Lung (tissue), 12 donors: ENCODE results near the gene TRIM46. TPM values are rescaled to one million over a fixed set of nuclear protein-coding genes. Genes with fewer than 3 reads are reported as not detected.
A peak's percentile ranks its signal among the peaks of the same experiment; 100 is the strongest.

ENCODE experiments used
- ATAC-seq: fragments of 200-7000 bp; cut with Tn5 transposase; one replicate; pipeline ENCODE4 v1.9.1; 2020; ENCODE audit warnings: moderate number of reproducible peaks; ENCODE audit not compliant: insufficient read depth, low FRiP score
- DNase-seq, 3 donors: peaks; one replicate each; pipeline ENCODE4 v3.0.0-alpha.2; 2013 to 2017
- H3K27ac ChIP-seq, 2 donors: one replicate each; pipeline ENCODE4 v1.5.1; 2013; ENCODE audit warnings: mild to moderate bottlenecking in 2 of 2, moderate library complexity in 2 of 2, control low read depth in 1 of 2, inconsistent platforms in 1 of 2, low read depth in 1 of 2, low read length in 1 of 2
- H3K27me3 ChIP-seq, 3 donors: one replicate each; pipeline ENCODE4 v1.5.1; 2013; ENCODE audit warnings: low read length in 2 of 3; ENCODE audit not compliant: control insufficient read depth in 3 of 3, insufficient read depth in 3 of 3
- H3K36me3 ChIP-seq, 4 donors: one replicate each; pipeline ENCODE4 v1.5.1; 2013; ENCODE audit warnings: low read length in 4 of 4, mild to moderate bottlenecking in 1 of 4, moderate library complexity in 1 of 4; ENCODE audit not compliant: control insufficient read depth in 4 of 4, insufficient read depth in 4 of 4
- H3K4me1 ChIP-seq, 5 donors: one replicate each; pipeline ENCODE4 v1.5.1; 2013; ENCODE audit warnings: low read length in 5 of 5, mild to moderate bottlenecking in 2 of 5, moderate library complexity in 1 of 5; ENCODE audit not compliant: control insufficient read depth in 5 of 5, insufficient read depth in 5 of 5
- H3K4me3 ChIP-seq: one replicate; pipeline ENCODE4 v1.5.1; 2013; ENCODE audit warnings: mild to moderate bottlenecking, control low read depth, moderate library complexity
- H3K9ac ChIP-seq, 2 donors: one replicate each; pipeline ENCODE4 v1.5.1; 2013; ENCODE audit warnings: low read length in 2 of 2, control low read depth in 1 of 2; ENCODE audit not compliant: insufficient read depth in 1 of 2
- H3K9me3 ChIP-seq, 4 donors: one replicate each; pipeline ENCODE4 v1.5.1; 2013; ENCODE audit warnings: low read length in 3 of 4, mild to moderate bottlenecking in 1 of 4, moderate library complexity in 1 of 4; ENCODE audit not compliant: control insufficient read depth in 4 of 4, insufficient read depth in 3 of 4
- WGBS, 2 donors: extraction: QIAGEN DNeasy Blood & Tissue Kit; methylation state at CpG; one replicate each; pipeline ENCODE4 v1.1.7; 2013; 5-methylcytosine and 5-hydroxymethylcytosine counted together
- polyA plus RNA-seq, 2 donors: library from polyadenylated mRNA; stranded (reverse); fragments of 200-250 nt; gene quantifications; one replicate each; pipeline ENCODE4 v1.2.1, GENCODE V29; 2013
- total RNA-seq, 2 donors: library from RNA; depleted of rRNA in 1 of 2; stranded (reverse); fragments of >200 nt in 1 of 2; gene quantifications; one replicate each; pipeline ENCODE4 v1.2.1, GENCODE V29; 2014 to 2021
- TF ChIP-seq, protein P1 (sequence below): IDR thresholded peaks from 2 replicates; pipeline ENCODE4 v1.5.1; 2012; ENCODE audit warnings: mild to moderate bottlenecking; ENCODE audit errors: control extremely low read depth, extremely low read depth
- donor health status: control.
- donor health status: control.
- donor health status: Bipolar disorder and iron deficiency.
- donor health status: healthy.
- donor health status: DM: yes; HTN: yes; CAD: no.

Gene TRIM46
- total and polyA plus RNA-seq, 4 donors, result 0.26 to 0.71 (median 0.46) TPM

DNA sequence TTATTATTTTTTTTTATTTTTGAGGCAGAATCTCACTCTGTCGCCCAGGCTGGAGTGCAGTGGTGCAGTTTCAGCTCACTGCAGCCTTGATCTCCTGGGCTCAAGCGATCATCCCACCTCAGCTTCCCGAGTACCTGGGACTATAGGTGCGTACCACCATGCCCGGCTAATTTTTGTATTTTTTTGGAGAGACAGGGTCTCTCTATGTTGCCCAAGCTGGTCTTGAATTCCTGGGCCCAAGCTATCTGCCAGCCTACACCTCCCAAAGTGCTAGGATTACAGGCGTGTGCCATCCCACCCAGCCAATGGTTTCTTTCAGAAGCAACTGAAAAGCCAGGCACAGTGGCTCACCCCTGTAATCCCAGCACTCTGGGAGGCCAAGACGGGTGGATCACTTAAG is 2.8 kb upstream of the TRIM46 start:
- H3K9ac ChIP-seq, result no peak overlapping the region
- no peak for ATAC-seq
- TF ChIP-seq, protein P1, sequence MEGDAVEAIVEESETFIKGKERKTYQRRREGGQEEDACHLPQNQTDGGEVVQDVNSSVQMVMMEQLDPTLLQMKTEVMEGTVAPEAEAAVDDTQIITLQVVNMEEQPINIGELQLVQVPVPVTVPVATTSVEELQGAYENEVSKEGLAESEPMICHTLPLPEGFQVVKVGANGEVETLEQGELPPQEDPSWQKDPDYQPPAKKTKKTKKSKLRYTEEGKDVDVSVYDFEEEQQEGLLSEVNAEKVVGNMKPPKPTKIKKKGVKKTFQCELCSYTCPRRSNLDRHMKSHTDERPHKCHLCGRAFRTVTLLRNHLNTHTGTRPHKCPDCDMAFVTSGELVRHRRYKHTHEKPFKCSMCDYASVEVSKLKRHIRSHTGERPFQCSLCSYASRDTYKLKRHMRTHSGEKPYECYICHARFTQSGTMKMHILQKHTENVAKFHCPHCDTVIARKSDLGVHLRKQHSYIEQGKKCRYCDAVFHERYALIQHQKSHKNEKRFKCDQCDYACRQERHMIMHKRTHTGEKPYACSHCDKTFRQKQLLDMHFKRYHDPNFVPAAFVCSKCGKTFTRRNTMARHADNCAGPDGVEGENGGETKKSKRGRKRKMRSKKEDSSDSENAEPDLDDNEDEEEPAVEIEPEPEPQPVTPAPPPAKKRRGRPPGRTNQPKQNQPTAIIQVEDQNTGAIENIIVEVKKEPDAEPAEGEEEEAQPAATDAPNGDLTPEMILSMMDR, result no peak
- DNase-seq, result no peak
- H3K4me1 ChIP-seq, result peaks cover 0 to 40% (median 8%) of the 10 kb centered on the region in 5 donors
- H3K9me3 ChIP-seq, result no peaks in the 10 kb centered on the region
- no peak overlapping the region for H3K27ac ChIP-seq
- WGBS, 2 donors, result 96 to 97% methylated on average over 7 of the region's 7 CpGs
- no peaks in the 10 kb centered on the region for H3K27me3 ChIP-seq
- no peak overlapping the region for H3K4me3 ChIP-seq
- H3K36me3 ChIP-seq, result peaks cover 0 to 17% (median 8%) of the 10 kb centered on the region in 4 donors

DNA sequence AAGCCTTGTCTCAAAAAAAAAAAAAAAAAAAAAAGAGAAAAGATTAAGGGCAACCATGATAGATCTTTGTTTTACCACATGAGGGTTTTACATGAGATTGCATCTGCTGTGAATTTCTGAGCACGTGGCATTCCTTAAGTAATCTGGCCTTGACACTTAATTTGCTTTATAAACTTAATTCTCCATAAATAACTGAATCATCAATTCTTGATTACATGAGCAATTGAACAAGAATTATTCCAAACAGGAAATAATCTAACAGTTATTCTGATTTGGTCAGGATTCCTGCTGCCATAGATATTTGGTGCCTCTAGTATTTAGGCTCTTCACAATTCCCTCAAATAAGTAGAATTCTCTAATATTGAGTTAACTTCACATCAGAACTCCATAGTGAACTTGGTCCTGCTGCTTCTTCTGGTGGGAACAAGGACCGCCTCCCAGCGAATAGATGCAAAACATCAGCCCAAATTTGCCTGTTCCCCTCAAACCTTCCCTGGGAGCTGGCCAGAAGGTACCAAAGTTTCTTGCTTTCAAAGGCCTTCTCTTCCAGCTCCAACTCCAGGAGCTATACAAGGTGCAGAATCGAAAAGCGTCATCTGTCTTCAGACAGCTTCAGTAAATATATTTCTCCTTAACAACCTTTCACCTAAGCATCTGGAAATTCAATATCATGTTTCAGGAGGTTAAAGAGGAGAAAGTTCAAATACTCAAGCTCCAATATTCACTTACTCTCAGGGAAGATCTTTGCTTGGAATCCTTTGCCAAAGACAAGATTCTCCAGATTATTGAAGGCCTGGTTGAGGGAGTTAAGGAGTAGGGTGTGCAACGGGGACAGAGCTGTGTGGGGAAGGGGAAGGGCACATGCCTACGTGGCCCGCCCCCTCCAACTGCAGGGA is 1.6 kb upstream of the TRIM46 start:
- Histone ChIP-seq H3K9ac (peak overlapping the region; percentile 61 to 80), H3K36me3 (peaks cover 0 to 17% (median 8%) of the 10 kb centered on the region in 4 donors), H3K4me1 (peaks cover 0 to 34% (median 8%) of the 10 kb centered on the region in 5 donors), H3K27ac (peak overlapping the region; percentile 80 to 90), H3K27me3 (no peaks in the 10 kb centered on the region), H3K9me3 (no peaks in the 10 kb centered on the region), H3K4me3 (peak overlapping the region; percentile 54)
- WGBS, 2 donors, result 46 to 54% methylated on average over 8 of the region's 8 CpGs
- ATAC-seq (no peak), DNase-seq (no peak)
- TF ChIP-seq, protein P1, result no peak

DNA sequence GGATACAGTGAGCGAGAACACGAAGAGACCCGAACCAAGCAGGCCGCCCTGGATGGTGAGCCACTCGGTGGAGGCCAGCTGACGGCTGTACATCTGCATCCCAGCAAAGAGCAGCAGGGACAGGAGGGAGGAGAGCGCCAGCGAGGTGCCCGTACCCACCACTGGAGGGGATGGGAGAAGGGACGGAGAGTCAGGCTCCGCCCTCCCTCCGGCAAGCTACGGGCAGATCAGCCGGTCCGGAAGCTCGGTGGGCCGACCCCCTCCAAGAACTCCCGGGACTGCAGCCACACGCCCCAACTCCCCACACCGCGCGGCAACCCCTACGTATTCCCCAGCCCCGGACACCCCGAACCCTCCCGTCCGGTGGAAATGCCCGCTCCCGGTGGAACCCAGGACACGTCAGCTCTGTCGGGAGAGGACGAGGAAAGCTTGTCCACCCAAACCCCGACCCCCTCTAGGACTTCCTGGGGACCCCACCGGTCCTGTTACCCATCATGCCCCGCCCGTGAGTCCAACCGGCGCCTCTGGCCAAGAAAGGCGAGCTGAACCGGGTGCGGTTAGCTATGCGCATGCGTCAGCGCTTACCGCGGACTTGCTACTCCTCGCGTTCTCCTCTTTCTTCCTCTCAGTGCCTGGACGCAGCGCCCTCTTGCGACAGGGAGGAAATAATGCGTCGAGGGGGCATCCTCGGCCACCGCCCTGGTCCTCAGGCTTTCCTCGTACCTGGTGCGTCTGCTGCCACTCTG is 744 bp upstream of the TRIM46 start, which contains the start of gene KRTCAP2:
Gene KRTCAP2, minus strand, starts transcription at position 573 of the 746 bp plus-strand sequence. Its CDS starts 80 bp downstream, at position 493.
- Histone ChIP-seq H3K4me1 (peaks cover 0 to 30% (median 3%) of the 10 kb centered on the region in 5 donors), H3K27ac (peak within 1 kb of the TSS; percentile 80 to 90)
- 1% methylated on average over 52 to 57 of the region's 57 CpGs for WGBS, 2 donors

More for the DNA sequence above, 744 bp upstream of the TRIM46 start, which contains the start of gene KRTCAP2:
- ATAC-seq, result peak; percentile 79
- peak; percentile 96 to 97 (median 96) for DNase-seq
- TF ChIP-seq, protein P1, result peak; percentile 92
- Histone ChIP-seq H3K27me3 (no peaks in the 10 kb centered on the region), H3K36me3 (peaks cover 0 to 17% (median 8%) of the 10 kb centered on the region in 4 donors), H3K4me3 (peak within 1 kb of the TSS; percentile 54), H3K9ac (peak within 1 kb of the TSS; percentile 61 to 80), H3K9me3 (no peaks in the 10 kb centered on the region)
